Tibial nerve (tissue), 4 donors: ENCODE measurements around the gene PIEZO1. TPM values are rescaled to one million over a fixed set of nuclear protein-coding genes. Genes with fewer than 3 reads are reported as not detected.

Experiments used
- DNase-seq, 2 donors: peaks; one replicate each; pipeline ENCODE4 v3.0.0-alpha.2; 2019; ENCODE audit warnings: low spot score in 2 of 2
- H3K27ac ChIP-seq, 4 donors: fragments of 200-600 bp; sonication (generic) in 3 of 4; one replicate each; pipeline ENCODE4 v1.5.1; 2017 to 2019; ENCODE audit warnings: mild to moderate bottlenecking in 1 of 4
- H3K27me3 ChIP-seq, 2 donors: fragments of 200-600 bp; sonication (generic) in 1 of 2; one replicate each; pipeline versions ENCODE4 v1.5.1 to v1.6.0; 2017 to 2019
- H3K36me3 ChIP-seq, 3 donors: fragments of 200-600 bp; sonication (generic); one replicate each; pipeline ENCODE4 v1.5.1; 2018 to 2019
- H3K4me1 ChIP-seq, 4 donors: fragments of 200-600 bp; sonication (generic) in 3 of 4; one replicate each; pipeline ENCODE4 v1.5.1; 2017 to 2019
- H3K4me3 ChIP-seq, 4 donors: fragments of 200-600 bp; sonication (generic) in 3 of 4; one replicate each; pipeline ENCODE4 v1.5.1; 2017 to 2019; ENCODE audit warnings: mild to moderate bottlenecking in 1 of 4, moderate library complexity in 1 of 4
- H3K9me3 ChIP-seq, 4 donors: fragments of 200-600 bp; sonication (generic) in 3 of 4; one replicate each; pipeline ENCODE4 v1.5.1; 2017 to 2019
- CTCF ChIP-seq, 5 experiments: fragments of 200-600 bp in 3 of 5; fragments of 450-650 bp in 2 of 5; sonication (generic) in 3 of 5; IDR thresholded peaks; one replicate each; pipeline ENCODE4 v1.5.1; 2016 to 2019; ENCODE audit warnings: antibody characterized with exemption in 5 of 5, mild to moderate bottlenecking in 3 of 5, moderate library complexity in 2 of 5
- EP300 ChIP-seq, 2 donors: sonication (generic); formaldehyde crosslinking; IDR thresholded peaks; one replicate each; pipeline ENCODE4 v1.6.1; 2017; ENCODE audit warnings: antibody characterized with exemption in 2 of 2, mild to moderate bottlenecking in 1 of 2
- POLR2A ChIP-seq, 2 donors: fragments of 450-650 bp; IDR thresholded peaks; one replicate each; pipeline ENCODE4 v1.6.1; 2017; ENCODE audit warnings: antibody characterized with exemption in 2 of 2, mild to moderate bottlenecking in 2 of 2, moderate library complexity in 2 of 2
- WGBS, 2 donors: methylation state at CpG; one replicate each; pipeline ENCODE4 v1.1.5; 2018; 5-methylcytosine and 5-hydroxymethylcytosine counted together
- total RNA-seq, 4 donors: library from RNA; depleted of rRNA; stranded (reverse); fragments of >200 nt; gene quantifications; one replicate each; pipeline ENCODE4 v1.1.0, GENCODE V29; 2016

Gene PIEZO1
- total RNA-seq, 4 donors from 2014 or later: 90.5 to 309 (median 165) TPM

- Histone ChIP-seq H3K4me1 (peaks cover 0 to 81% (median 24%) of the 10 kb centered on the region in 4 donors), H3K27ac (peak overlapping the region in 1 of 4 donors; percentile 9), H3K36me3 (peaks cover 0 to 26% (median 0%) of the 10 kb centered on the region in 3 donors), H3K4me3 (no peak overlapping the region), H3K9me3 (peaks cover 0 to 8% (median 0%) of the 10 kb centered on the region in 4 donors), H3K27me3 (no peaks in the 10 kb centered on the region)
- 49 to 57% methylated on average over 12 to 14 of the region's 14 CpGs for WGBS, 2 donors
- DNase-seq: no peak
- no peak for TF ChIP-seq EP300 (IDR thresholded peaks at IDR 0.05)
- TF ChIP-seq CTCF (IDR thresholded peaks at IDR 0.05): no peak
- TF ChIP-seq POLR2A (IDR thresholded peaks at IDR 0.05): no peak
Measured at GRCh38 chr16:88763502-88764053, 21.4 kb downstream of the PIEZO1 start.

GRCh38 chr16:88762941-88763340, 22.1 kb downstream of the PIEZO1 start:
- Histone ChIP-seq H3K27me3 (no peaks in the 10 kb centered on the region), H3K4me1 (peaks cover 0 to 75% (median 18%) of the 10 kb centered on the region in 4 donors), H3K27ac (peak overlapping the region in 2 of 4 donors; percentile 9 to 27), H3K4me3 (no peak overlapping the region), H3K36me3 (peaks cover 0 to 29% (median 0%) of the 10 kb centered on the region in 3 donors), H3K9me3 (peaks cover 0 to 8% (median 0%) of the 10 kb centered on the region in 4 donors)
- no peak for TF ChIP-seq EP300 (IDR thresholded peaks at IDR 0.05)
- TF ChIP-seq POLR2A (IDR thresholded peaks at IDR 0.05): no peak
- no peak for TF ChIP-seq CTCF (IDR thresholded peaks at IDR 0.05)
- WGBS, 2 donors: 82 to 89% methylated on average over 6 to 7 of the region's 10 CpGs
- no peak for DNase-seq

GRCh38 chr16:88762258-88762870, 22.7 kb downstream of the PIEZO1 start:
- DNase-seq: no peak
- Histone ChIP-seq H3K4me1 (peaks cover 0 to 70% (median 12%) of the 10 kb centered on the region in 4 donors), H3K27ac (peak overlapping the region in 1 of 4 donors; percentile 5), H3K4me3 (no peak overlapping the region), H3K36me3 (peaks cover 0 to 29% (median 0%) of the 10 kb centered on the region in 3 donors), H3K27me3 (no peaks in the 10 kb centered on the region), H3K9me3 (peaks cover 0 to 8% (median 0%) of the 10 kb centered on the region in 4 donors)
- 64 to 66% methylated on average over 9 to 11 of the region's 16 CpGs for WGBS, 2 donors
- TF ChIP-seq CTCF (IDR thresholded peaks at IDR 0.05) (no peak), POLR2A (IDR thresholded peaks at IDR 0.05) (no peak), EP300 (IDR thresholded peaks at IDR 0.05) (no peak)

GRCh38 chr16:88761830-88762229, 23.2 kb downstream of the PIEZO1 start:
- peaks cover 0 to 64% (median 9%) of the 10 kb centered on the region in 4 donors for H3K4me1 ChIP-seq
- peaks cover 0 to 29% (median 0%) of the 10 kb centered on the region in 3 donors for H3K36me3 ChIP-seq
- H3K9me3 ChIP-seq: peaks cover 0 to 8% (median 0%) of the 10 kb centered on the region in 4 donors
- H3K4me3 ChIP-seq: no peak overlapping the region
- TF ChIP-seq EP300 (IDR thresholded peaks at IDR 0.05) (no peak), POLR2A (IDR thresholded peaks at IDR 0.05) (no peak), CTCF (IDR thresholded peaks at IDR 0.05) (no peak)
- 61 to 98% methylated on average over 5 to 6 of the region's 10 CpGs for WGBS, 2 donors
- no peaks in the 10 kb centered on the region for H3K27me3 ChIP-seq
- no peak for DNase-seq
- H3K27ac ChIP-seq: peak overlapping the region in 1 of 4 donors; percentile 5

GRCh38 chr16:88761143-88761534, 23.9 kb downstream of the PIEZO1 start:
- WGBS, 2 donors: 91% methylated on average over 7 to 10 of the region's 11 CpGs
- H3K27me3 ChIP-seq: no peaks in the 10 kb centered on the region
- TF ChIP-seq CTCF (IDR thresholded peaks at IDR 0.05): no peak
- TF ChIP-seq EP300 (IDR thresholded peaks at IDR 0.05): no peak
- TF ChIP-seq POLR2A (IDR thresholded peaks at IDR 0.05): no peak
- H3K36me3 ChIP-seq: peaks cover 0 to 26% (median 0%) of the 10 kb centered on the region in 3 donors
- no peak for DNase-seq
- peaks cover 0 to 57% (median 9%) of the 10 kb centered on the region in 4 donors for H3K4me1 ChIP-seq
- H3K9me3 ChIP-seq: peaks cover 0 to 8% (median 0%) of the 10 kb centered on the region in 4 donors
- H3K27ac ChIP-seq: no peak overlapping the region
- H3K4me3 ChIP-seq: no peak overlapping the region
